ENCODE data around the gene GLMN.

DNA sequence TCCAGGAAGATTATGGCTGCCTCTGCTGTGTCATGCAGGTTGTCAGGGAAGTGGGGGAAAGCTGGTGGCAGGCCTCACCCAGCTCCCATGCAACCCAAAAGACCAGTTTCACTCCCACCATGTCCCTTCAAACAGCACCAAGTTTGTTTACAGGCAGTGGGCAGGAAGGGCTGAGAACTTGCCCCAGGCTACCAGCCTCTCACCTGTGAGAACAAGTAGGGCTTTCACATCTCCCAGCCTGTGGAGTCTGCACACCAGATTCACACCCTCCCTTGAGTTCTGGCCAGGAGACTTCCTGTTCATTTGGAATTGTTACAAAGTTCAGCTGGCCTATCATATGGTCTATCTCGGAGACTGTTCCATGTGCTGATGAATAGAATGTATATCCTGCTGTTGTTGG lies 27.9 kb upstream of the GLMN start:
- TF ChIP-seq CTCF (IDR thresholded peaks at IDR 0.05; ENCODE audit: insufficient read depth, low read depth, low read length) (no peak), EZH2 (IDR thresholded peaks at IDR 0.05; ENCODE audit: insufficient read depth, low read length) (no peak)
